Fibroblast of gingiva (primary cell): Measurements from ENCODE around the gene PLPPR1.

Experiments used
- DNase-seq: peaks from one replicate; pipeline ENCODE4 v3.0.0-alpha.2; 2011; ENCODE audit warnings: low read depth

The PLPPR1 gene

GRCh38 chr9:101047848-101048397, 19.4 kb downstream of the PLPPR1 start:
- DNase-seq = no peak

GRCh38 chr9:101050650-101051049, 22.1 kb downstream of the PLPPR1 start:
- no peak for DNase-seq

- no peak for DNase-seq
Observed at GRCh38 chr9:101054657-101055056, 26.1 kb downstream of the PLPPR1 start.

- no peak for DNase-seq
Observed at GRCh38 chr9:101055516-101055915, 27.0 kb downstream of the PLPPR1 start.

GRCh38 chr9:101062686-101063085, 34.2 kb downstream of the PLPPR1 start:
- DNase-seq = no peak

GRCh38 chr9:101063192-101063591, 34.7 kb downstream of the PLPPR1 start:
- DNase-seq = no peak

GRCh38 chr9:101064206-101064605, 35.7 kb downstream of the PLPPR1 start:
- DNase-seq = no peak

- DNase-seq = no peak
Observed at GRCh38 chr9:101065930-101066329, 37.4 kb downstream of the PLPPR1 start.

- no peak for DNase-seq
Observed at GRCh38 chr9:101068696-101069095, 40.2 kb downstream of the PLPPR1 start.

- no peak for DNase-seq
Observed at GRCh38 chr9:101072259-101072658, 43.7 kb downstream of the PLPPR1 start.

- no peak for DNase-seq
Observed at GRCh38 chr9:101073122-101073521, 44.6 kb downstream of the PLPPR1 start.

- DNase-seq = no peak
Observed at GRCh38 chr9:101081641-101082040, 53.1 kb downstream of the PLPPR1 start.

- DNase-seq = no peak
Observed at GRCh38 chr9:101083448-101084202, 55.1 kb downstream of the PLPPR1 start.

- no peak for DNase-seq
Observed at GRCh38 chr9:101087426-101087825, 58.9 kb downstream of the PLPPR1 start.

GRCh38 chr9:101092922-101093321, 64.4 kb downstream of the PLPPR1 start:
- no peak for DNase-seq

- no peak for DNase-seq
Observed at GRCh38 chr9:101093620-101094019, 65.1 kb downstream of the PLPPR1 start.

- DNase-seq = no peak
Observed at GRCh38 chr9:101094686-101095085, 66.2 kb downstream of the PLPPR1 start.

GRCh38 chr9:101097210-101097609, 68.7 kb downstream of the PLPPR1 start:
- DNase-seq = no peak

- no peak for DNase-seq
Observed at GRCh38 chr9:101098392-101098791, 69.9 kb downstream of the PLPPR1 start.

- DNase-seq = no peak
Observed at GRCh38 chr9:101114317-101114716, 85.8 kb downstream of the PLPPR1 start.

GRCh38 chr9:101115102-101115501, 86.6 kb downstream of the PLPPR1 start:
- DNase-seq = no peak

GRCh38 chr9:101117161-101117560, 88.6 kb downstream of the PLPPR1 start:
- no peak for DNase-seq

- no peak for DNase-seq
Observed at GRCh38 chr9:101119206-101119819, 90.8 kb downstream of the PLPPR1 start.
